HFFc6 (cell line): ENCODE data around the gene ALG2. TPM values are rescaled to one million over a fixed set of nuclear protein-coding genes. Genes with fewer than 3 reads are reported as not detected.

Experiments used
- DNase-seq: peaks from one replicate; pipeline ENCODE4 v3.0.0-alpha.2; 2018
- H3K27ac Mint-ChIP-seq: 2 replicates; pipeline ENCODE4 v1.8.0; 2020; ENCODE audit warnings: mild to moderate bottlenecking, mixed read lengths
- H3K27me3 Mint-ChIP-seq: 2 replicates; pipeline ENCODE4 v1.8.0; 2021; ENCODE audit warnings: mild to moderate bottlenecking, moderate library complexity, mixed read lengths; ENCODE audit not compliant: insufficient read depth
- H3K36me3 Mint-ChIP-seq: 2 replicates; pipeline ENCODE4 v1.8.0; 2021; ENCODE audit warnings: low read depth, mixed read lengths
- H3K4me1 Mint-ChIP-seq: 2 replicates; pipeline ENCODE4 v1.8.0; 2020; ENCODE audit warnings: low read depth, mixed read lengths
- H3K4me3 Mint-ChIP-seq: 2 replicates; pipeline ENCODE4 v1.8.0; 2020; ENCODE audit warnings: mild to moderate bottlenecking, moderate library complexity, mixed read lengths
- H3K9me3 Mint-ChIP-seq: 2 replicates; pipeline ENCODE4 v1.8.0; 2020; ENCODE audit warnings: mild to moderate bottlenecking, mixed read lengths
- CTCF ChIP-seq: fragments of 200-600 bp; sonication (generic); IDR thresholded peaks from 2 replicates; pipeline ENCODE4 v1.5.0; 2021; ENCODE audit warnings: antibody characterized with exemption, mild to moderate bottlenecking
- total RNA-seq, 6 experiments: library from RNA; stranded (reverse); fragmentation: NEBNext Ultra II Directional; extraction: Animal tissue kit (Norgen Biotek cat#: 25700); gene quantifications; 2 replicates in 1 of 6; 3 replicates in 5 of 6; pipeline ENCODE4 v1.2.3, GENCODE V29; 2021

The ALG2 gene
- total RNA-seq, 6 experiments from 2014 or later = 30.4 to 42.2 (median 38.3) TPM

GRCh38 chr9:99257723-99258389 lies 36.1 kb upstream of the ALG2 start:
- Mint-ChIP-seq H3K4me3 (no peak overlapping the region), H3K9me3 (no peaks in the 10 kb centered on the region)
- TF ChIP-seq CTCF = no peak

GRCh38 chr9:99255651-99256050 lies 33.9 kb upstream of the ALG2 start:
- Mint-ChIP-seq H3K36me3 (no peaks in the 10 kb centered on the region), H3K27ac (no peak overlapping the region), H3K27me3 (peaks cover 9% of the 10 kb centered on the region), H3K4me3 (no peak overlapping the region), H3K4me1 (peaks cover 9% of the 10 kb centered on the region), H3K9me3 (no peaks in the 10 kb centered on the region)
- no peak for DNase-seq
- TF ChIP-seq CTCF = no peak

More at GRCh38 chr9:99257723-99258389, 36.1 kb upstream of the ALG2 start:
- H3K4me1 Mint-ChIP-seq = peaks cover 9% of the 10 kb centered on the region
- H3K27ac Mint-ChIP-seq = no peak overlapping the region
- H3K36me3 Mint-ChIP-seq = no peaks in the 10 kb centered on the region
- peaks cover 9% of the 10 kb centered on the region for H3K27me3 Mint-ChIP-seq
- DNase-seq = no peak

GRCh38 chr9:99253772-99254431 lies 32.2 kb upstream of the ALG2 start:
- Mint-ChIP-seq H3K27me3 (peaks cover 5% of the 10 kb centered on the region), H3K4me3 (no peak overlapping the region), H3K36me3 (no peaks in the 10 kb centered on the region), H3K4me1 (peaks cover 6% of the 10 kb centered on the region), H3K27ac (no peak overlapping the region), H3K9me3 (no peaks in the 10 kb centered on the region)
- no peak for DNase-seq
- no peak for TF ChIP-seq CTCF

GRCh38 chr9:99253134-99253533 lies 31.4 kb upstream of the ALG2 start:
- TF ChIP-seq CTCF = no peak
- DNase-seq = no peak

GRCh38 chr9:99251157-99251556 lies 29.4 kb upstream of the ALG2 start:
- peaks cover 6% of the 10 kb centered on the region; the same call in 1 of the 2 replicates for H3K4me1 Mint-ChIP-seq
- TF ChIP-seq CTCF = no peak
- no peak for DNase-seq
- H3K36me3 Mint-ChIP-seq = no peaks in the 10 kb centered on the region
- H3K27ac Mint-ChIP-seq = no peak overlapping the region
- H3K27me3 Mint-ChIP-seq = no peaks in the 10 kb centered on the region; the same call in none of the 2 replicates
- H3K9me3 Mint-ChIP-seq = no peaks in the 10 kb centered on the region
- no peak overlapping the region for H3K4me3 Mint-ChIP-seq

More at GRCh38 chr9:99253134-99253533, 31.4 kb upstream of the ALG2 start:
- peaks cover 5% of the 10 kb centered on the region for H3K27me3 Mint-ChIP-seq
- no peak overlapping the region for H3K27ac Mint-ChIP-seq
- no peaks in the 10 kb centered on the region for H3K36me3 Mint-ChIP-seq
- peaks cover 6% of the 10 kb centered on the region; the same call in 1 of the 2 replicates for H3K4me1 Mint-ChIP-seq
- no peak overlapping the region for H3K4me3 Mint-ChIP-seq
- H3K9me3 Mint-ChIP-seq = no peaks in the 10 kb centered on the region
